Ishikawa (cell line): ENCODE data around the gene FAP.

Source experiments
- CEBPB ChIP-seq: IDR thresholded peaks from 2 replicates; pipeline ENCODE4 v1.6.1; 2012
- CREB1 ChIP-seq: IDR thresholded peaks from 2 replicates; pipeline ENCODE4 v1.6.1; 2012; ENCODE audit warnings: low read depth
- EP300 ChIP-seq: IDR thresholded peaks from 2 replicates; pipeline ENCODE4 v1.6.1; 2012; ENCODE audit warnings: borderline replicate concordance
- FOXM1 ChIP-seq: IDR thresholded peaks from 2 replicates; pipeline ENCODE4 v1.6.1; 2012; ENCODE audit warnings: low read depth, borderline replicate concordance
- NFIC ChIP-seq: IDR thresholded peaks from 2 replicates; pipeline ENCODE4 v1.6.1; 2012
- RAD21 ChIP-seq: IDR thresholded peaks from 2 replicates; pipeline ENCODE4 v1.6.1; 2012; ENCODE audit warnings: low read depth
- TAF1 ChIP-seq: IDR thresholded peaks from 2 replicates; pipeline ENCODE4 v1.6.1; 2012; ENCODE audit warnings: low read depth, mild to moderate bottlenecking
- TEAD4 ChIP-seq: IDR thresholded peaks from 2 replicates; pipeline ENCODE4 v1.6.1; 2012
- YY1 ChIP-seq: IDR thresholded peaks from 2 replicates; pipeline ENCODE4 v1.6.1; 2012; ENCODE audit warnings: low read depth
- TF ChIP-seq, protein P1 (sequence below): IDR thresholded peaks from 2 replicates; pipeline ENCODE4 v1.6.1; 2012; ENCODE audit warnings: low read depth, mild to moderate bottlenecking

DNA sequence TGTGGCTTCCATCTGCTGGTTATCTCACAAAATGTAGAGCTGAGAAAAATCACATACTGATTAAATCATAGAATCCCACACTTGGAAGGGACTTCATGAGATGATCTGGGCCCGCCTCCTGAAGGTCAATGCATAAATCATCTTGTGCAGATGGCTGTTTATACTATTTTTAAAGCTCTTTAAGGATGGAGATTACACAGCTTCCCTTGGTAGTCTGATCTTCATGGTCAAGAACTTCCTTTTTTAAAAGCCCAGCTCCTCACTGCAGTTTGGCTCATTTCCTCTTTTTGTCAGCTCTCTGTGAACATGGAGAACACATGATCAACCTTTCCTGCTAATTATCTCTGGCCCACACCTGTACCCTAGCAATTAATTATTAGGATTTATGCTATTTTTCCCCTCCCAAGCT, 117.1 kb downstream of the FAP start:
- TF ChIP-seq CEBPB (no peak), TEAD4 (no peak), TAF1 (no peak), EP300 (no peak), RAD21 (no peak), YY1 (no peak), FOXM1 (no peak), CREB1 (no peak), NFIC (no peak)
- TF ChIP-seq, protein P1, sequence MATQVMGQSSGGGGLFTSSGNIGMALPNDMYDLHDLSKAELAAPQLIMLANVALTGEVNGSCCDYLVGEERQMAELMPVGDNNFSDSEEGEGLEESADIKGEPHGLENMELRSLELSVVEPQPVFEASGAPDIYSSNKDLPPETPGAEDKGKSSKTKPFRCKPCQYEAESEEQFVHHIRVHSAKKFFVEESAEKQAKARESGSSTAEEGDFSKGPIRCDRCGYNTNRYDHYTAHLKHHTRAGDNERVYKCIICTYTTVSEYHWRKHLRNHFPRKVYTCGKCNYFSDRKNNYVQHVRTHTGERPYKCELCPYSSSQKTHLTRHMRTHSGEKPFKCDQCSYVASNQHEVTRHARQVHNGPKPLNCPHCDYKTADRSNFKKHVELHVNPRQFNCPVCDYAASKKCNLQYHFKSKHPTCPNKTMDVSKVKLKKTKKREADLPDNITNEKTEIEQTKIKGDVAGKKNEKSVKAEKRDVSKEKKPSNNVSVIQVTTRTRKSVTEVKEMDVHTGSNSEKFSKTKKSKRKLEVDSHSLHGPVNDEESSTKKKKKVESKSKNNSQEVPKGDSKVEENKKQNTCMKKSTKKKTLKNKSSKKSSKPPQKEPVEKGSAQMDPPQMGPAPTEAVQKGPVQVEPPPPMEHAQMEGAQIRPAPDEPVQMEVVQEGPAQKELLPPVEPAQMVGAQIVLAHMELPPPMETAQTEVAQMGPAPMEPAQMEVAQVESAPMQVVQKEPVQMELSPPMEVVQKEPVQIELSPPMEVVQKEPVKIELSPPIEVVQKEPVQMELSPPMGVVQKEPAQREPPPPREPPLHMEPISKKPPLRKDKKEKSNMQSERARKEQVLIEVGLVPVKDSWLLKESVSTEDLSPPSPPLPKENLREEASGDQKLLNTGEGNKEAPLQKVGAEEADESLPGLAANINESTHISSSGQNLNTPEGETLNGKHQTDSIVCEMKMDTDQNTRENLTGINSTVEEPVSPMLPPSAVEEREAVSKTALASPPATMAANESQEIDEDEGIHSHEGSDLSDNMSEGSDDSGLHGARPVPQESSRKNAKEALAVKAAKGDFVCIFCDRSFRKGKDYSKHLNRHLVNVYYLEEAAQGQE, result no peak
